ENCODE results near the gene CSF2.

Gene CSF2

GRCh38 chr5:132067941-132068808 is 5.4 kb upstream of the CSF2 start:
- no peak for DNase-seq (ENCODE audit: low read depth)

- no peak for DNase-seq (ENCODE audit: low read depth)
Measured at GRCh38 chr5:132069561-132069960, 4.0 kb upstream of the CSF2 start.

GRCh38 chr5:132069994-132070393 is 3.6 kb upstream of the CSF2 start:
- no peak for DNase-seq (ENCODE audit: low read depth)

- peak; percentile 65 for DNase-seq (ENCODE audit: low read depth)
Measured at GRCh38 chr5:132070460-132071337, 2.9 kb upstream of the CSF2 start.

GRCh38 chr5:132071338-132071707 is 2.3 kb upstream of the CSF2 start:
- DNase-seq (ENCODE audit: low read depth): no peak

GRCh38 chr5:132072070-132072469 is 1.5 kb upstream of the CSF2 start:
- no peak for DNase-seq (ENCODE audit: low read depth)

- no peak for DNase-seq (ENCODE audit: low read depth)
Measured at GRCh38 chr5:132072528-132072927, 1.1 kb upstream of the CSF2 start.

- no peak for DNase-seq (ENCODE audit: low read depth)
Measured at GRCh38 chr5:132074091-132074771, 642 bp downstream of the CSF2 start.

GRCh38 chr5:132074772-132075718 is 1.5 kb downstream of the CSF2 start:
- no peak for DNase-seq (ENCODE audit: low read depth)

GRCh38 chr5:132075719-132076077 is 2.1 kb downstream of the CSF2 start:
- DNase-seq (ENCODE audit: low read depth): no peak

- DNase-seq (ENCODE audit: low read depth): no peak
Measured at GRCh38 chr5:132076202-132076830, 2.7 kb downstream of the CSF2 start.

GRCh38 chr5:132076983-132077382 is 3.4 kb downstream of the CSF2 start:
- DNase-seq (ENCODE audit: low read depth): no peak

GRCh38 chr5:132079081-132079480 is 5.5 kb downstream of the CSF2 start:
- DNase-seq (ENCODE audit: low read depth): no peak

- DNase-seq (ENCODE audit: low read depth): no peak
Measured at GRCh38 chr5:132079619-132080018, 6.0 kb downstream of the CSF2 start.

- DNase-seq (ENCODE audit: low read depth): no peak
Measured at GRCh38 chr5:132080595-132080994, 7.0 kb downstream of the CSF2 start.

- no peak for DNase-seq (ENCODE audit: low read depth)
Measured at GRCh38 chr5:132081458-132081857, 7.9 kb downstream of the CSF2 start.

- DNase-seq (ENCODE audit: low read depth): no peak
Measured at GRCh38 chr5:132082329-132083023, 8.9 kb downstream of the CSF2 start.

- no peak for DNase-seq (ENCODE audit: low read depth)
Measured at GRCh38 chr5:132083071-132083678, 9.6 kb downstream of the CSF2 start.

- DNase-seq (ENCODE audit: low read depth): no peak
Measured at GRCh38 chr5:132085686-132086085, 12.1 kb downstream of the CSF2 start.

GRCh38 chr5:132086277-132086794 is 12.7 kb downstream of the CSF2 start:
- peak; percentile 99 for DNase-seq (ENCODE audit: low read depth)
